ENCODE data around the gene NDUFV2. TPM values are rescaled to one million over a fixed set of nuclear protein-coding genes. Genes with fewer than 3 reads are reported as not detected.
"Not testable (repeated sequence)": the region's sequence is repeated elsewhere in the genome, so short reads cannot be mapped to it uniquely, and the experiment has no call there.

NDUFV2 gene
- total RNA-seq, 5 donors from 2014 or later (not counting 1 experiment from before 2014, with no cell fraction given) = 148 to 201 (median 156) TPM

GRCh38 chr18:9162663-9163062 lies 60.2 kb downstream of the NDUFV2 start:
- ATAC-seq (replicated peaks in 1 of 4); H3K9me3 ChIP-seq; DNase-seq; H3K27me3 Mint-ChIP-seq; H3K27ac ChIP-seq (ENCODE audit: low read length); H3K36me3 ChIP-seq (ENCODE audit: control insufficient read depth in 2 of 2, extremely low read depth in 1 of 2, insufficient read depth in 1 of 2, low read length in 1 of 2); H3K27ac Mint-ChIP-seq; H3K4me1 ChIP-seq (ENCODE audit: control insufficient read depth in 1 of 2, extremely low read depth in 1 of 2, insufficient read depth in 2 of 2, low read length in 2 of 2); H3K27me3 ChIP-seq (replicated peaks in 1 of 2; ENCODE audit: control insufficient read depth in 2 of 2, extremely low read depth in 1 of 2, insufficient read depth in 2 of 2, low read length in 1 of 2); H3K4me3 ChIP-seq (ENCODE audit: control insufficient read depth in 1 of 2, extremely low read depth in 1 of 2, low read length in 1 of 2): not testable (repeated sequence)
- ChIA-PET POLR2A (interaction anchor here in 1 of 2 donors (0.6 kb wide), 1 partner anchor 87 kb away, joined by 3 read pairs; no protein-coding TSS in a partner anchor), CTCF (interaction anchor here in 1 of 2 donors (0.6 kb wide), 1 partner anchor 51 kb away, joined by 4 read pairs; no protein-coding TSS in a partner anchor)
- no CpG with 5 or more reads among the region's 4 CpGs for WGBS (ENCODE audit: insufficient coverage)
- peaks cover 54% of the 10 kb centered on the region for H3K36me3 Mint-ChIP-seq
- H3K9me3 Mint-ChIP-seq = peaks cover 17 to 26% (median 21%) of the 10 kb centered on the region in 3 donors
- peaks cover 58 to 66% (median 60%) of the 10 kb centered on the region in 3 donors for H3K4me1 Mint-ChIP-seq
- peak overlapping the region in 1 of 3 donors; percentile 33 for H3K4me3 Mint-ChIP-seq

- H3K4me1 ChIP-seq (ENCODE audit: control insufficient read depth in 1 of 2, extremely low read depth in 1 of 2, insufficient read depth in 2 of 2, low read length in 2 of 2); H3K27me3 ChIP-seq (replicated peaks in 1 of 2; ENCODE audit: control insufficient read depth in 2 of 2, extremely low read depth in 1 of 2, insufficient read depth in 2 of 2, low read length in 1 of 2); H3K9me3 ChIP-seq; H3K27ac ChIP-seq (ENCODE audit: low read length); H3K27ac Mint-ChIP-seq; H3K36me3 ChIP-seq (ENCODE audit: control insufficient read depth in 2 of 2, extremely low read depth in 1 of 2, insufficient read depth in 1 of 2, low read length in 1 of 2); DNase-seq; ATAC-seq (replicated peaks in 1 of 4); H3K4me3 ChIP-seq (ENCODE audit: control insufficient read depth in 1 of 2, extremely low read depth in 1 of 2, low read length in 1 of 2); H3K27me3 Mint-ChIP-seq: not testable (repeated sequence)
- ChIA-PET POLR2A (interaction anchor here (0.6 to 0.7 kb wide), 2 partner anchors 27 to 240 kb away, joined by 3 read pairs; no protein-coding TSS in a partner anchor), CTCF (interaction anchor here in 1 of 2 donors (0.7 kb wide), 2 partner anchors 72 to 89 kb away, joined by 3 read pairs; no protein-coding TSS in a partner anchor)
- Mint-ChIP-seq H3K9me3 (peaks cover 17 to 27% (median 21%) of the 10 kb centered on the region in 3 donors), H3K4me3 (peak overlapping the region in 1 of 3 donors; percentile 6), H3K4me1 (peaks cover 59 to 66% (median 60%) of the 10 kb centered on the region in 3 donors), H3K36me3 (peaks cover 52% of the 10 kb centered on the region)
Observed at GRCh38 chr18:9164149-9164548, 61.6 kb downstream of the NDUFV2 start.

GRCh38 chr18:9165883-9166282 lies 63.4 kb downstream of the NDUFV2 start:
- DNase-seq; H3K27ac ChIP-seq (ENCODE audit: low read length); POLR2A ChIA-PET; H3K27me3 Mint-ChIP-seq; H3K27ac Mint-ChIP-seq; ATAC-seq (replicated peaks in 1 of 4); H3K27me3 ChIP-seq (replicated peaks in 1 of 2; ENCODE audit: control insufficient read depth in 2 of 2, extremely low read depth in 1 of 2, insufficient read depth in 2 of 2, low read length in 1 of 2); CTCF ChIA-PET; H3K9me3 ChIP-seq; H3K4me3 ChIP-seq (ENCODE audit: control insufficient read depth in 1 of 2, extremely low read depth in 1 of 2, low read length in 1 of 2); H3K4me3 Mint-ChIP-seq; H3K36me3 ChIP-seq (ENCODE audit: control insufficient read depth in 2 of 2, extremely low read depth in 1 of 2, insufficient read depth in 1 of 2, low read length in 1 of 2); H3K4me1 ChIP-seq (ENCODE audit: control insufficient read depth in 1 of 2, extremely low read depth in 1 of 2, insufficient read depth in 2 of 2, low read length in 2 of 2): not testable (repeated sequence)
- H3K4me1 Mint-ChIP-seq = peaks cover 72 to 73% (median 72%) of the 10 kb centered on the region in 3 donors
- WGBS (ENCODE audit: insufficient coverage) = no CpG with 5 or more reads among the region's 3 CpGs
- peaks cover 17 to 31% (median 21%) of the 10 kb centered on the region in 3 donors for H3K9me3 Mint-ChIP-seq
- H3K36me3 Mint-ChIP-seq = peaks cover 62% of the 10 kb centered on the region

- H3K36me3 ChIP-seq (ENCODE audit: control insufficient read depth in 2 of 2, extremely low read depth in 1 of 2, insufficient read depth in 1 of 2, low read length in 1 of 2); H3K9me3 ChIP-seq; DNase-seq; POLR2A ChIA-PET; CTCF ChIA-PET; H3K27me3 ChIP-seq (replicated peaks in 1 of 2; ENCODE audit: control insufficient read depth in 2 of 2, extremely low read depth in 1 of 2, insufficient read depth in 2 of 2, low read length in 1 of 2); H3K27ac ChIP-seq (ENCODE audit: low read length); H3K27me3 Mint-ChIP-seq; H3K4me3 ChIP-seq (ENCODE audit: control insufficient read depth in 1 of 2, extremely low read depth in 1 of 2, low read length in 1 of 2); ATAC-seq (replicated peaks in 1 of 4): not testable (repeated sequence)
- H3K9me3 Mint-ChIP-seq = peaks cover 8 to 15% (median 11%) of the 10 kb centered on the region in 3 donors
- peaks cover 2 to 23% of the 10 kb centered on the region in 2 experiments for H3K4me1 ChIP-seq (ENCODE audit: control insufficient read depth in 1 of 2, extremely low read depth in 1 of 2, insufficient read depth in 2 of 2, low read length in 2 of 2)
- H3K4me1 Mint-ChIP-seq = peaks cover 73 to 82% (median 80%) of the 10 kb centered on the region in 3 donors
- WGBS (ENCODE audit: insufficient coverage) = no CpG with 5 or more reads among the region's 3 CpGs
- peaks cover 45% of the 10 kb centered on the region for H3K36me3 Mint-ChIP-seq
- peak overlapping the region; percentile 19 to 73 for H3K27ac Mint-ChIP-seq
- H3K4me3 Mint-ChIP-seq = peak overlapping the region in 1 of 3 donors; percentile 31
Observed at GRCh38 chr18:9169515-9169914, 67.0 kb downstream of the NDUFV2 start.

- CTCF ChIA-PET = interaction anchor here (0.7 to 1.6 kb wide), 4 partner anchors 11 to 104 kb away, joined by 3 to 7 read pairs (median 4); no protein-coding TSS in a partner anchor
Observed at GRCh38 chr18:9171919-9172318, 69.4 kb downstream of the NDUFV2 start.

GRCh38 chr18:9172506-9173127 lies 70.1 kb downstream of the NDUFV2 start:
- WGBS (ENCODE audit: insufficient coverage) = 60% methylated on average over 2 of the region's 4 CpGs
- Histone ChIP-seq H3K9me3 (no peaks in the 10 kb centered on the region), H3K27ac (ENCODE audit: low read length) (no peak overlapping the region), H3K27me3 (replicated peaks in 1 of 2; ENCODE audit: control insufficient read depth in 2 of 2, extremely low read depth in 1 of 2, insufficient read depth in 2 of 2, low read length in 1 of 2) (no peaks in the 10 kb centered on the region), H3K36me3 (ENCODE audit: control insufficient read depth in 2 of 2, extremely low read depth in 1 of 2, insufficient read depth in 1 of 2, low read length in 1 of 2) (no peaks in the 10 kb centered on the region), H3K4me3 (ENCODE audit: control insufficient read depth in 1 of 2, extremely low read depth in 1 of 2, low read length in 1 of 2) (no peak overlapping the region), H3K4me1 (ENCODE audit: control insufficient read depth in 1 of 2, extremely low read depth in 1 of 2, insufficient read depth in 2 of 2, low read length in 2 of 2) (peaks cover 2 to 34% of the 10 kb centered on the region in 2 experiments)
- H3K36me3 Mint-ChIP-seq = peaks cover 39% of the 10 kb centered on the region
- peaks cover 0 to 6% (median 4%) of the 10 kb centered on the region in 3 donors for H3K9me3 Mint-ChIP-seq
- POLR2A ChIA-PET = interaction anchor here in 1 of 2 donors (0.6 kb wide), 1 partner anchor 59 kb away, joined by 7 read pairs; no protein-coding TSS in a partner anchor
- ATAC-seq (replicated peaks in 1 of 4) (no peak), DNase-seq (no peak)
- H3K27me3 Mint-ChIP-seq = no peaks in the 10 kb centered on the region
- peaks cover 87 to 92% (median 89%) of the 10 kb centered on the region in 3 donors for H3K4me1 Mint-ChIP-seq
- CTCF ChIA-PET = interaction anchor here in 1 of 2 donors (0.7 kb wide), 2 partner anchors 8 to 63 kb away, joined by 3 to 4 read pairs; no protein-coding TSS in a partner anchor
- peak overlapping the region; percentile 33 to 78 for H3K27ac Mint-ChIP-seq
- H3K4me3 Mint-ChIP-seq = peak overlapping the region in 2 of 3 donors; percentile 18 to 59

More at GRCh38 chr18:9171919-9172318, 69.4 kb downstream of the NDUFV2 start:
- H3K9me3 ChIP-seq; ATAC-seq (replicated peaks in 1 of 4); H3K4me3 ChIP-seq (ENCODE audit: control insufficient read depth in 1 of 2, extremely low read depth in 1 of 2, low read length in 1 of 2); H3K27ac ChIP-seq (ENCODE audit: low read length); H3K36me3 ChIP-seq (ENCODE audit: control insufficient read depth in 2 of 2, extremely low read depth in 1 of 2, insufficient read depth in 1 of 2, low read length in 1 of 2); POLR2A ChIA-PET; DNase-seq; H3K27me3 Mint-ChIP-seq; H3K27me3 ChIP-seq (replicated peaks in 1 of 2; ENCODE audit: control insufficient read depth in 2 of 2, extremely low read depth in 1 of 2, insufficient read depth in 2 of 2, low read length in 1 of 2); H3K9me3 Mint-ChIP-seq: not testable (repeated sequence)
- WGBS (ENCODE audit: insufficient coverage) = no CpG with 5 or more reads among the region's 3 CpGs
- H3K4me1 ChIP-seq (ENCODE audit: control insufficient read depth in 1 of 2, extremely low read depth in 1 of 2, insufficient read depth in 2 of 2, low read length in 2 of 2) = peaks cover 2 to 34% of the 10 kb centered on the region in 2 experiments
- peaks cover 83 to 89% (median 88%) of the 10 kb centered on the region in 3 donors for H3K4me1 Mint-ChIP-seq
- H3K36me3 Mint-ChIP-seq = peaks cover 42% of the 10 kb centered on the region
- H3K27ac Mint-ChIP-seq = peak overlapping the region in 1 of 2 donors; percentile 78
- peak overlapping the region in 2 of 3 donors; percentile 7 to 59 for H3K4me3 Mint-ChIP-seq

Data from T-cell (primary cell).